ENCODE results near the gene CRTC2. TPM values are rescaled to one million over a fixed set of nuclear protein-coding genes. Genes with fewer than 3 reads are reported as not detected.

The CRTC2 gene
- total and polyA plus RNA-seq, 9 of the 15 experiments (the other 6 are each of a cell fraction or from before 2014, with no cell fraction given), result 2.7 to 26.4 (median 10.2) TPM

DNA sequence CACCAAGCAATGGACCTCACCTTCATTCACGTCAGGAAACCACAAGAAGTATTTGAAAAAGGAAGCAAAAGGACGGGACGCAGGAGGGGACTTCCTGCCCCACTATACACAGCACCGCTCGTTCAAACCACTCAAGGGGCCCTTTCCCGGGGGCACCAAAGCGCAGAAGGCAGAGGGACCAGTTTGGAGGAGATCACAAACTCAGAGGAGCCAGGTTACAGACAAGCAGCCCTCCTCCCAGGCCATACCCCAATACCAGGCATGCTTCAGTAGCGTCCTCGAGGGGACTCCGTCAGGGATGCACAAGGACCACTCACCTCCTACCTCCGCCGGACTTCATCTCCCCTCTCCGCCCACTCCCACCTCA, 685 bp downstream of the CRTC2 start:
- peaks cover 27 to 33% of the 10 kb centered on the region in 2 experiments for H3K4me1 ChIP-seq (replicated peaks in 1 of 2; ENCODE audit: control insufficient read depth in 2 of 2, insufficient read depth in 2 of 2, low read length in 2 of 2)
- peak overlapping the region; percentile 90 for H3K4me2 ChIP-seq (ENCODE audit: insufficient read depth, low read length)
- no peaks in the 10 kb centered on the region for H3K27me3 ChIP-seq (ENCODE audit: control insufficient read depth in 2 of 2, insufficient read depth in 2 of 2, low read length in 2 of 2)
- no TSS peak for BruUV-seq (replicated peaks)
- peaks cover 43% of the 10 kb centered on the region for H3K36me3 ChIP-seq (ENCODE audit: control insufficient read depth, insufficient read depth, low read length)
- in situ Hi-C loops (cut with MboI), result no loop called here
- peak overlapping the region; percentile 83 to 94 for H3K9ac ChIP-seq (ENCODE audit: insufficient read depth in 1 of 2, low read depth in 2 of 2, low read length in 2 of 2)
- H3K9me3 ChIP-seq (replicated peaks; ENCODE audit: control insufficient read depth, insufficient read depth, low read depth, low read length), result no peaks in the 10 kb centered on the region
- 0% methylated on average over 13 of the region's 13 CpGs for WGBS (ENCODE audit: insufficient coverage, low coverage, missing lambda C conversion rate)
- DNase-seq (ENCODE audit: extremely low read depth in 1 of 4, low spot score in 3 of 4), result no peak
- peaks cover 9% of the 10 kb centered on the region; the same call in 1 of the 2 replicates for H4K20me1 ChIP-seq (replicated peaks; ENCODE audit: control insufficient read depth, insufficient read depth, low read length)
- H3K27ac ChIP-seq (ENCODE audit: extremely low read depth, low read depth, low read length), result peak overlapping the region; percentile 83
- H3K9me1 ChIP-seq (ENCODE audit: control insufficient read depth, insufficient read depth, low read length), result no peaks in the 10 kb centered on the region
- ChIA-PET CTCF (ENCODE audit: low intra/inter-chr PET ratio) (no interaction called here), POLR2A (interaction anchor here (0.7 to 4.9 kb wide), 6 partner anchors 10 to 33 kb away, joined by 3 to 39 read pairs (median 14); partner anchors contain the start of genes CREB3L4, DENND4B, JTB and RPS27)
- intact Hi-C loops (cut with micrococcal nuclease), result no loop called here
- H3K79me2 ChIP-seq (ENCODE audit: control insufficient read depth, insufficient read depth, low read length), result peaks cover 55% of the 10 kb centered on the region
- peak overlapping the region; percentile 94 for H3K4me3 ChIP-seq
- H2AFZ ChIP-seq (ENCODE audit: low read depth, low read length), result peak overlapping the region; percentile 92
- ATAC-seq, result peak; percentile 23
- FAIRE-seq, result peak; percentile 61
- TF ChIP-seq SMARCB1 (IDR thresholded peaks at IDR 0.05; ENCODE audit: insufficient read length, low read depth) (no peak), IFI16 (CRISPR knock-in tag; IDR thresholded peaks at IDR 0.05) (no peak), KAT7 (CRISPR knock-in tag; IDR thresholded peaks at IDR 0.05; ENCODE audit: borderline replicate concordance) (0 out of 2 replicates have a peak, but pooled peaks have one; percentile 12), MAFF (IDR thresholded peaks at IDR 0.05; ENCODE audit: low read length) (no peak), ZBTB5 (IDR thresholded peaks at IDR 0.05) (peak; percentile 67; the same call in 1 of the 2 replicates), LARP7 (IDR thresholded peaks at IDR 0.05) (peak; percentile 37; the same call in 1 of the 2 replicates), NFYB (IDR thresholded peaks at IDR 0.05; ENCODE audit: extremely low read depth, insufficient read length) (no peak), TCF3 (CRISPR knock-in tag; IDR thresholded peaks at IDR 0.05) (no peak), CREM (IDR thresholded peaks at IDR 0.05; ENCODE audit: low read depth) (no peak), STAT5B (CRISPR knock-in tag; IDR thresholded peaks at IDR 0.05) (no peak), ZNF398 (CRISPR knock-in tag; IDR thresholded peaks at IDR 0.05) (no peak), THRB (CRISPR knock-in tag; conservative IDR thresholded peaks at IDR 0.05) (0 out of 2 replicates have a peak, but pooled peaks have one; percentile 32)
- TF ChIP-seq, protein P1, sequence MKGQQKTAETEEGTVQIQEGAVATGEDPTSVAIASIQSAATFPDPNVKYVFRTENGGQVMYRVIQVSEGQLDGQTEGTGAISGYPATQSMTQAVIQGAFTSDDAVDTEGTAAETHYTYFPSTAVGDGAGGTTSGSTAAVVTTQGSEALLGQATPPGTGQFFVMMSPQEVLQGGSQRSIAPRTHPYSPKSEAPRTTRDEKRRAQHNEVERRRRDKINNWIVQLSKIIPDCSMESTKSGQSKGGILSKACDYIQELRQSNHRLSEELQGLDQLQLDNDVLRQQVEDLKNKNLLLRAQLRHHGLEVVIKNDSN (CRISPR knock-in tag; IDR thresholded peaks at IDR 0.05), result no peak
- TF ChIP-seq, protein P2, sequence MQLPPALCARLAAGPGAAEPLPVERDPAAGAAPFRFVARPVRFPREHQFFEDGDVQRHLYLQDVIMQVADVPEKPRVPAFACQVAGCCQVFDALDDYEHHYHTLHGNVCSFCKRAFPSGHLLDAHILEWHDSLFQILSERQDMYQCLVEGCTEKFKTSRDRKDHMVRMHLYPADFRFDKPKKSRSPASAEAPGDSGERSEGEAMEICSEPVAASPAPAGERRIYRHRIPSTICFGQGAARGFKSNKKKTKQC (CRISPR knock-in tag; IDR thresholded peaks at IDR 0.05), result 0 out of 2 replicates have a peak, but pooled peaks have one; percentile 26

Data from K562 (cell line).